SJSA1 (cell line): ENCODE results near the gene GCNT3. TPM values are rescaled to one million over a fixed set of nuclear protein-coding genes. Genes with fewer than 3 reads are reported as not detected.

Experiments used
- total RNA-seq: library from RNA; depleted of rRNA; stranded (reverse); fragments of >200 nt; shearing (Covaris generic); gene quantifications from 2 replicates; pipeline ENCODE4 v1.2.3, GENCODE V29; 2014; rRNA removed

The GCNT3 gene
- total RNA-seq, 1 experiment from 2014 or later, result not detected

Other genes with a start within 250 kb of the GCNT3 start
- 111 and 122 TPM in 2 replicates for gene MYO1E, start 238.9 kb upstream of the GCNT3 start, total RNA-seq
- 1.6 and 2.8 TPM in 2 replicates for gene FAM81A, start 173.6 kb upstream of the GCNT3 start, total RNA-seq
- gene GTF2A2, start 45.7 kb downstream of the GCNT3 start, total RNA-seq, result 111 and 142 TPM in 2 replicates
- 162 and 273 TPM in 2 replicates for gene BNIP2, start 77.5 kb downstream of the GCNT3 start, total RNA-seq